Measurements from ENCODE around the gene AKAP8L.

The AKAP8L gene, protein sequence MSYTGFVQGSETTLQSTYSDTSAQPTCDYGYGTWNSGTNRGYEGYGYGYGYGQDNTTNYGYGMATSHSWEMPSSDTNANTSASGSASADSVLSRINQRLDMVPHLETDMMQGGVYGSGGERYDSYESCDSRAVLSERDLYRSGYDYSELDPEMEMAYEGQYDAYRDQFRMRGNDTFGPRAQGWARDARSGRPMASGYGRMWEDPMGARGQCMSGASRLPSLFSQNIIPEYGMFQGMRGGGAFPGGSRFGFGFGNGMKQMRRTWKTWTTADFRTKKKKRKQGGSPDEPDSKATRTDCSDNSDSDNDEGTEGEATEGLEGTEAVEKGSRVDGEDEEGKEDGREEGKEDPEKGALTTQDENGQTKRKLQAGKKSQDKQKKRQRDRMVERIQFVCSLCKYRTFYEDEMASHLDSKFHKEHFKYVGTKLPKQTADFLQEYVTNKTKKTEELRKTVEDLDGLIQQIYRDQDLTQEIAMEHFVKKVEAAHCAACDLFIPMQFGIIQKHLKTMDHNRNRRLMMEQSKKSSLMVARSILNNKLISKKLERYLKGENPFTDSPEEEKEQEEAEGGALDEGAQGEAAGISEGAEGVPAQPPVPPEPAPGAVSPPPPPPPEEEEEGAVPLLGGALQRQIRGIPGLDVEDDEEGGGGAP

DNA sequence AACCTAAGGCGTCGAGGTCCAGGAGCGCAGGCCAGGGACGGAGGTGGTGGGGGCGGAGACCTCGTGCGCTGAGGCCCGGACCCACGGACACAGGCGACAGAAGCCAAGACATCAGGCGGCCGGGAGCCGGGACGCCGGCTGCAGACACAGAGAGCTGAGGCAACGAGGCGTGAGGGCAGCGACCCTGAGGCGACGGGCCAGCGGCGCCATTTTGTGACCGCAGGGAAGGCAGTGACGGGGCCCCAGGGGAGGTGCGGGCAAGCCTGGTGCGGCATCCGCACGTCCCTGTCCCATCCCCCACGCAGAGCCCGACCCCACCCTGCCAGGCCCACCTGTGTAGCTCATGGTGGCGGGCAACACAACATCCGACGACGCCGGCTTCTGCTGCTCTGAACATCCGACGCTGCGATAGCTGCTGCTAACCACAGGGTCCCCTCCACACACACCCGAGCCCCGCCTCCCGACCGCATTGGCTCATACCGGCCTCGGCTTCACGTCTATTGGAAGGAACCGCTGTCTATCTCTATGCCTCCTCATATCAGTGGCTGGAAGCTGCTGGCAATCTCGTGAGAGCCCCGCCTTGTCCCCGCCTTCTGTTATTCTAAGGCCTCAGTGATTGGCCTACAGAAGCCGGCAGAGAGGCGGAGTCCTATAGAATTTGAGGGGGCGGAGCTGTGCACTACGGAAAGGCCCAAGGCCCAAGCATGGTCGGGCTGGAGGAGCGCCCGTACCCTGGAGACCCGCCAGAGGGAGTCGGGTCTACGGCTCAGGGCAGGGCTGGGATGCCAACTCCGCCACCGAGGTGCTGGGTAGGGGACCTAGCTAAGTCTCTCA, at the start of gene AKAP8L:
TSS of gene AKAP8L (minus strand) at position 410 of the 834 bp plus-strand sequence. CDS start at position 345, 65 bp downstream.
- peak; percentile 97 to 99 for DNase-seq (ENCODE audit: low read depth in 2 of 2)

DNA sequence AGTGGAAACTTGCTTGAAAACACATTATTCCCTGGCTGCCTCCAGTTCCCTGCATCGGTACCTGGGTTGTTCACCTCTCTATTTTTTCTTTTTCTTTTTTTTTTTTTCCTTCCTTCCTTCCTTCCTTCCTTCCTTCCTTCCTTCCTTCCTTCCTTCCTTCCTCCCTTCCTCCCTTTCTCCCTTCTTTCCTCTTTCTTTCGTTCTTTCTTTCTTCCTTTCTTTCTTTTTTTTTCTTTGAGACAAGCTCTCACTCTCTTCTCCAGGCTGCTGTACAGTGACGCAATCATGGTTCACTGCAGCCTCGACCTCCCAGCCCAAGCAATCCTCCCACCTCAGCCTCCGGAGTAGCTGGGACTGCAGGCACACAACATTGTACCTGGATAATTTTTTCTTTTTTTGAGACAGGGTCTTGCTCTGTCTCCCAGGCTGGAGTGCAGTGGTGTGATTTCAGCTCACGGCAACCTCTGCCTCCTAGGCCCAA, 49.0 kb upstream of the AKAP8L start:
- no peak for DNase-seq (ENCODE audit: low read depth in 2 of 2)

DNA sequence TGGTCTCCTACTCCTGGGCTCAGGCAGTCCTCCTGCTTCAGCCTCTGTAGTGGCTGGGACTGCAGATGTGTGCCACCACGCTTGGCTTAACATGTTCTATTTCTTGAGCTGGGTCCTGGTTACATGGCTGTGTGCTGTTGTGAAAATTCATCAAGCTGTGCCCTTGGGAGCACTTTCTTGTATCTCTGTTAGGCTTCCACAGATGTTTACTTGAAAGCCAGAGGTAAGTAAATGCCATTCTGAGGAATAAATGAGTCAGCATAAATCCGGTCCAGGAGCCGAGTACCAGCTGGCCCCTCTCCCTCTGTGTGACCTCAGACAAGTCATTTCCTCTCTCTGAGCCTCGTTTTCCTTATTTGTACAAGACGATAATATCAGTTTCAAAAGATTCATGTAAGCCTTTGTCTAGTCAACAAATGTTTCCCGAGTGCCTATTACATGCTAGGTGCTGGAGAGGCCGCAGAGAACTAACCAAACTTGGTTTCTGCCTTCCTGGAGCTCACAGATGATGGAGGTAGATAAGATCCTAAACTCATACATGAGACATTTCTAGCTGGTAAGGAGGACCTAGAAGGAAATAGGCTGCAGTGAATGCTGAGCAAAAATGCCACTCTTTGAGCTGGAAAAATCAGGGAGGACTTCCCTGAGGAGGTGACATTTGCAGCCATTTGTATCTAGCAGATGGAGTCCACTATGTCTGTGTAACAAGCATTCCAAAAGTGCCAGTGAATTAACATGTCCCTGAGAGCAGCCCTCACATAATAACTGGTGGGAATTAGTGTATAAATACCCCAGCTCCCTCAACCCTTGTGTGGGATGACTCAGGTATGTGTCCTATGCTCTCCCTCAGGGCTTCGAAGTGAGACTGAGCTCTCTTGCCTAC, 48.3 kb upstream of the AKAP8L start:
- DNase-seq (ENCODE audit: low read depth in 2 of 2), result peak; percentile 55 to 65

DNA sequence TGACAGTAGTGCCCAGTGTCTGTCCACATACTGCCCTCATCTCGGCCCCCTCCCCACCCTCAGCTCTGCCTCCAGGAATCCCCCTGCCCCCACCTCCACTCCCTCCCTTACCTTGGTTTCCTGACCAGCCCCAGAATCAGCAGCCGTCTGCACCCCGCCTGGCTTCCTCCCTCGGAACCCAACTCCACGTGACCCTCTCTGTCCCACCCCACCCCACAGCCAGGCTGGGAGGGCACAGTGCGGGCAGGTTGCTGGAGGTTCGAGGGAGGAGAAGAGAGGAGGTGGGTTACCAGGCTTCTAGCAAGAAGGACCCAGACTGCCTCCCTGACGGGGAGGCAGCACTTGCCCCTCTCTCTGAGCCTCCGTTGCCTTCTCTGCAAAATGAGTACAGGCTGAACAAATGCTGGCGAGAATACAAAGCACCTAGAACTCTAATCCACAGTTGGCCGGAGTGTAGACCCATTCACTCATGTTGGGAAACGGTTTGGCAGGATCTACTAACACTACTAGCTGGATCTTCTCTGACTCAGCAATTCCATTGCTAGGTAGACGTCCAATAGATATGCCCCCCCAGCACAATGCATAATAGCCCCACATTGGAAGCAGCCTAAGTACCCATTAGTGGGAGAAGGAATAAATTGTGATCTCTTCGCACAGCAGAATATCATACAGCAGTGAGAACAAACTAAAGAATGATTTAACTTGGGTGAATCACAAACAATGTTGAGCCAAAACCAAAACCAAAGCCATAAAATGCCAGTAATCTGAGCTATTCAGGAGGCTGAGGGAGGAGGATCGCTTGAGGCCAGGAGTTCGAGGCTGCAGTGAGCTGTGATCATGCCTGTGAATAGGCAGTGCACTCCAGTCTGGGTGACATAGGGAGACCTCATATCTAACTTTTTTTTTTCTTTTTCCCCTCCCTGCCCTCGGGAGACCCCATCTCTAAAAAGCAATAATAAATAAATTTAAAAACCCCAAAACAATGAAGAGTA, 45.9 kb upstream of the AKAP8L start, which contains the start of gene RASAL3:
TSS of gene RASAL3 (minus strand) at position 151 of the 992 bp plus-strand sequence. CDS start 186 bp downstream, outside the sequence.
- peak; percentile 45 to 63 for DNase-seq (ENCODE audit: low read depth in 2 of 2)

DNA sequence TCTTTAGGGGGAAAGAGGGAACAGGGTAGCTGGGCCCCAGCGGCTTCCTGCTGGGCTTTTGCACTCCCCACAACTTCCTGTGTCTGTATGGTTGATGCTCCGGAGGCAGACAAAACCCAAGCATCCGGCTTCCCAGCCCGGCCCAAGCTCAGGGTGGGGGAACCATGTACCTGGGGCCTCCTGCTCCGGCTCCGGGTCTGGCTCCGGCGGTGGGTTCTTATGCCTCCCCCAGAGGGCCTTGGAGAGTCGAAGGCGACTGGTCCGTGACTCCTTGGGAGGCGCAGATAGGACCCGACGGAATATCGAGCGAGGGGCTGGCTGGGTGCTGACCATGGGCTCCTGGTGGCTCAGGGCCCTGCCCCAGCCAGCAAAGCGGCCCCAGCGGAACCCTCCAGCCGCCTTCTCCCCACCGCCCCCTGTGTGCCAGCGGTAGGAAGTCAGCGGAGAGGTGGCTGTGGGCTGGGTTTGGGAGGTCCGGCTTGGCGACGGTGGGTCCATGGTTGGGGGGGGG, 45.1 kb upstream of the AKAP8L start:
- peak; percentile 62 to 69 for DNase-seq (ENCODE audit: low read depth in 2 of 2)

DNA sequence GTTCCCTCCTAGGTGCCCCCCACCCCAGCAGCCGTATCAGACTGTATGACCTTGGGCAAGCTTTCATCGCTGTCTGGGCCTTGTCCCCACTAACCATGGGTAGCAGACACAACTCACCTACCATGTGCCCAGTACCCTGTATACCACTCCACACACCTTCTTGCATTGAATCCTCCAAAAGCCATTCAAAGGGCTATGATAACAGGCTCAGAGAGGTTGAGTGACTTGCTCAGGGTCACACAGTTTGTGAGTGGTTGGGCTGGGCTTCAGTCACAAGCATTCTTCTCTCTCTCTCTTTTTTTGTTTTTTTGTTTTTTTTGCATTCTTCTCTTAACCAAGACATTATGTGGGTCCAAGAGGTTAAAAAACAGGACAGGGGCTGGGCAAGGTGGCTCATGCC, 42.9 kb upstream of the AKAP8L start:
- DNase-seq (ENCODE audit: low read depth in 2 of 2), result no peak

DNA sequence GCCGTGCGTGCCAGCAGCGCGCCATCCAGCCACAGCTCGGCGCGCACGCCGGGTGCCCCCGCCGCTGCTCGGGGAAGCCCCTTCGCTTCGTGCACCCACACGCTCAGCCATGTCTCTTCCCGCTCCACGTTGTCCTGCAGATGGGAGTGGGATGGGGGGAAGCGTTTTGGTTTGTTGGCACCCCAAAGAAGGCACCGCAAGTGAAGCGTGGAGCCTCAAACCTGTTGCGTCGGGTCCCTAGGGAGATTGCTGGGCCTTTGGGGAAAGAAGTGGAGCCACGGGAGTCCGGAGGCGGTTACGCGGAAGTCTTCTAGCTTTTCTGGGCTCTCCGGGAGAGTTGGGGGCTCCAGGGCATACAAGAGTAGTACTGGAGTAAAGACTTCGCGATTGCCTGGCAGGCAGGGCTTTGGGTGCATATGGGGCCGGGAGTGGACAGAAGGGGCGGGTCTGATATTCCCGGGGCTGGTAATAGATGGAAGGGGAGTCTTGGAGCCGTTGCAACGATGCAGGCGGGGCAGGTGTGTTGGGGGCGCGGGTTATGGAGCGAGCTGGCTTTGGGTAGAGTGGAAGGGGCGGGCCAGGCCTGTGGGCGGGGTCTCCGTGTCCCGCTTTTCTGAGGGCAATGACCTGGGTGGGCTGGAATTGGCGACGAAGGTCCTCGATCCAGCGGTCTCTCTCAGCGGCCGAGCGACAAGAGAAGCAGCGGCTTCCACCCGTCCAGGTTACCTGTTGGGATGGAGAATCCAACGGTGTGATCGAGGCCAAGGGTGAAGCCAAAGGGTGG, 39.1 kb upstream of the AKAP8L start:
- DNase-seq (ENCODE audit: low read depth in 2 of 2), result no peak

DNA sequence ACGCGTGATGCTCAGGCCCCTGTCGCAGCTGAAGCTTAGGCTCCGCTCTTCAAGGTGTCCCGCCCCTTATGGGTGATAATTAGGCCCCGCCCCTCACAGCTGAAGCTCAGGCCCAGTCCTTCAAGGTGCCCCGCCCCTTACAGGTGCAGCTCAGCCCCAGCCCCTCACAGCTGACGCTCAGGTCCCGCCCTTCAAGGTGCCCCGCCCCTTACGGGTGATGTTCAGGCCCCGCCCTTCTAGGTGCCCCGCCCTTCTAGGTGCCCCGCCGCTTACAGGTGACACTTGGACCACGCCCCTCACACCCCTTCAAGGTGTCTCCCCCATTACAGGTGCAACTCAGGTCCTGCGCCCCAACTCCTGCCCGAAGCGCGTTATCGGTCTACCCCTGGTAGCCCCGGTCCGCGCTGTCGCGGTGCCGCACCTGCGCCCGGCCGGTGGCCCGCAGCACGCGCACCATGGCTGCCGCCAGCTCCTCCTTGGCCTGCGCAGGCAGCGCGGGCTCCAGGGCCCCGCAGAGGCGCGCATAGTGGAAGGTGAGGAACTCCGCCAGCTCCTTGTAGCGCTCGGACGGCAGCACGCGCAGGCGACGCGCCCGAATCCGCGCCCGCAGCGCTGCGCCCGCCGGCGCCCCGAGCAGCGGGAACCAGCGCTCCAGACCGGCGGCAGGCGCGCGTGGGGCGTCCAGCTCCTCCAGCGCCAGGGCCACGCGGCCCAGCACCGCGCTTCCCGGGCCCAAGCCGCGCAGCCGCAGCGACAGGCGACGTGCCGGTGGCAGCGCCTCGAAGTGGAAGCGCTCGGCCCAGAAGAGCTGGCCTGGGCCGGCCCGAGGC, 38.3 kb upstream of the AKAP8L start:
- no peak for DNase-seq (ENCODE audit: low read depth in 2 of 2)

DNA sequence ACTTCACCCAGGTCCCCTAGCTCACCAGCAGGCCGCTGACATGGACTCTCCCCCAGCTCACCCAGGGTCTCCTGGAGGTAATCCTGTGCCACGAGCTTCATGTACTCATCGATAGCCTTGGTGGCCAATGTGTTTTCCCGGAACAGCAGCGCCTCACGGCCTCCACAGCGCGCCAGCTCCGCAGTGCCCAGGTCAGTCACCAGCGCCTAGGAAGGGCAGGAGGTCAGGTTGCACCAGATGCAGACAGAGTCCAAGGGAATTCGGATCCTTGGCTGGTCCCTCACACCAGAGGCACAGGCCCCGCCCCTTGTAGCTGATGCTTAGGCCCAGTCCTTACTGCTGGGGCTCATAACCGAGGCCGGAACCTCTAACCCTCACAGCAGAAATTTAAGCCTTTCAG, 37.7 kb upstream of the AKAP8L start:
- no peak for DNase-seq (ENCODE audit: low read depth in 2 of 2)

DNA sequence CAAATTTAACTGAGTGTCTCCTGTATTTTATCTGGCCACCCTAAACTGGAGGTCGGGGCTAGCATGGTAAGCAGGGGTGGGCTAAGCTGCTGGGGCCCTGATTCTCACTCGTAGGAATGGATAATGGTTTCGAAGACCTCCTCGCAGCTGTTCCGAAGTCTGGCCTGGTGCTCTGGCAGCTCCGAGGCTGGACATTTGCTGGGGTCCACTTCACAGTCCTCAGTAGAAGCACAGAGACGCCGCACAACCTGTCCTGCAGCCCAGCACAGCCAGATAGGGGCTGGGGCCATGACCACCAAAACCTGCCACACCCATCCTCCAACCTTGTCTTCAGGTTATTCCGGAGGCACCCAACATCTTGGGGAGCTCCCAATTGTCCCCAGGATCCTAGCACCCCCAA, 37.2 kb upstream of the AKAP8L start:
- DNase-seq (ENCODE audit: low read depth in 2 of 2), result no peak

DNA sequence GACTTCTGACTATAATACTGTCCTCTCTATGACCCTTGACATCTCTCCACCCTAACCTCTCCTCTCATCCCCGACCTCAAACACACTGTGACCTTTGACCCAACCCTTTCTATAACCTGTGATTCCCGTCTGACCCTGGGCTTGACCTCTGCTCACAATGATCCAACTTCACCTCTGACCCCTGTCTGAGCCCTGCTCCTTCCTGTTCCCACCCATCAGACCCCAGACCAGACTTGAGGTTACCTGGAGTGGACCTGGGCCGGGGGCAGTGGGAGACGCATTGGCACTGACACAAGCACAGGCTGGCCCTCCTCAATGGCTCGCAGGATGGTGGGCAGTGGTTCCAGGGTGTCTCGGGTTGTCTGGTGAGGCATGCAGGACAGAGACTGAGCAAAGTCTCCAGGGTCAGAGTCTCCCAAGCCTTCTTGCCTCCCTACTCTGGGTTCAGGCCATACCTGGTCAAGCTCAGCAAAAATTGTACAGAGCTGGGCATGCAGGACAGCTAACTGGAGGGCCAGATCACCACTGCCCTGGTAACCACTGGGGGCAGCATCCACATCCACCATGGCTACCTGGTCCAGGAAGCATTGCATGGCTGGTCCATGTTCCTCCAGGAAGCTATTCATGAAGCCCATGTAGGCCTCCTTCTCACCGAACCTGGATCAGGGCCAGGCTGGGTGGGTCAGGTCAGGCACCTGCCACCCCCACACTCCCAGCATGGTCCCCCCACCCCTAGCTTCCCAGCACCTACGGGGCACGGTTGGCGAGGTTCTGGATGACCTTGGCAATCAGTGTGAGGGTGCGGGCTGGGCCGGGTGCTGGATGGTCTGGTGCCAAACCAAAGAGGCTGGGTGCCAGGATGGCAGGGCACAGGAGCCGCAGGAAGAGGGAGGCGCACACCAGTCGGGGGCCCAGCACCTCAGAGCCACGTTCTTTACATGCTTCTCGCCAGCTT, 35.4 kb upstream of the AKAP8L start:
- DNase-seq (ENCODE audit: low read depth in 2 of 2), result no peak

DNA sequence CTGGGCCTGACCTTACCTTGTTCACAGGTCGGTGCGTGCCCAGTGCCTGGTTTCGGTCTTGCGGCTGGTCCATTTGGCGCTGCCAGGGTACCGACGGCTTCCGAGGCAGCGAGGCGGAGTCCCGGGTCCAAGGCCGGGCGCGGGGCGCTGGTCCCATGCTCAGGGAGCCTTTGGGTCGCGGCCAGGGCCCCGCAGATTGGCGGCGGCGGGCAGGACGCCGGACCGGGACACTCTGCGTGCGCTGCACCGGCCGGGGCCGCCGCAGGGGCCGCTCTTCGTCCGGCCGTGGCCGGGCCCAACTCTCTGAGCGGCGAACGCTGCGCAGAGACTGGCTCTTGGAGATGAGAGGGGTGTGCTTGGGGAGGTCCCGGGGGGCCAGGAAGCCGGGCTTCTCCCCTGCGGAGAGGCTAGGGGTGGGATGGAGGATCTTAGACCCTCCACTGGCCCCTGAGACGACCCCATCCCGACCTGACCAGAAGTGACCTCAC, 34.3 kb upstream of the AKAP8L start:
- no peak for DNase-seq (ENCODE audit: low read depth in 2 of 2)

DNA sequence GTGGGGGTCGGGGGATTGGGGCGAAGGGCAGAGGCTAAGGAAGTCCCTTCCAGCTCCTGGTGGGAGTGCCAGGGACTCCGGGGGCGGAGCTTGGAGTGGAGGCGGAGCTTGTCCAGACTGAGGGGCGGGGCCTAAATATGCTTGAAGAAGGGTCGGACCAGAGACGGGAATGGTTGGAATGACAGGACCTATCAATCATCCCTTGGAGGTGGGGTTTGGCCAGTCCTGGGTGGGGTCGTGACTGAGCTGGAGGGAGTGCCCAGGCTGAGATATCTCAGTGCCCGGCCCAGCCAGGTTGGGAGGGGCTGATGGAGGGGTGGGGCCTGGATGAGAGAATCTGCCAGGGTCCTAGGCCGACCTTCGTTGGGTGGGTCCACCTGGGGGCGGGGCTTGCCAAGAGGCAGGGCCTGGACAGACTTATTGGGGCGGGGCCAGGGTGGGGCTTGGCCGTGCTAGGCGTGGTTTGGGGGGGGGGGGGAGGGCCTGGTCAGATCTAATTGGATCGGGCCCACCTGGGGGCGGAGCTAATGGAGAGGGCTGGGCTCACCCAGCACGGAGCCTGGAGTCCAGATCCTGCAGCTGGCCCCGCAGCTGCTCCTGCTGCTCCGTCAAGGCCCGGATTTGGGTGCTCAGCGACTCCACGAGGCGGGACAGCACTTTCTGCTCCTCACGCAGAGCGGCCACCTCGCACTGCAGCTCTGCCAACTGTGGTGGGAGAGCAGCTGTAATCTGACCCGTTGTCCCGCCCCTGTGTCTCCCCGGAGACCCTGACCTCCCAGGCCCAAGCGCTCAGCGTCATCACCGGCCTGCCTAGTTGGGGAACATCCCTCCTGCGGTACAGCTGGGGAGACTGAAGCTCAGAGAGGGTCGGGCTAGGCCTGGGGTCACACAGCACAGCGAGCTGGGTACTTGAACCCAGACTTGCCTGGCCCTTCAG, 33.6 kb upstream of the AKAP8L start:
- DNase-seq (ENCODE audit: low read depth in 2 of 2), result no peak

DNA sequence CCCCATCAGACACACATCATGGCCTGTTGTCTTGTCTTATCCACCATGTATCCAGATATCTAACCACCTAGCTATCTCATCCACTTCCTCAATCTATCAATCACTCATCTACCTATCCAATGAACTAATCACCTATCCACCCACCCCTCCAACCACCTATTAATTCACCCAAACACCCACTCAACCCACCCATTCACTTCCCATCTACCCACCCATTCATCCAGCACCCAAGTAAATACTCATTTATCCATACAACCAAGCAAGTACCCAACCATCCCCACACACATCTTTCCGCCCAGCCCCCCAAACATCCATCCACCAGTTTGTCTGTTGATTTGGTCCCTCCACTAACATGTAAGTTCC, 31.7 kb upstream of the AKAP8L start:
- DNase-seq (ENCODE audit: low read depth in 2 of 2), result no peak

Measured in stimulated activated CD8-positive, alpha-beta memory T cell treated with anti-CD3 and anti-CD28 coated beads, Interleukin-7, amount 100 ng/mL, for 4 hours (primary cell).